HL-60 (cell line): Measurements from ENCODE around the gene KCNJ6.

Source experiments
- DNase-seq, 2 experiments: peaks; one replicate each; pipeline ENCODE4 v3.0.0-alpha.2; 2010 to 2020; ENCODE audit warnings: low read depth in 1 of 2, low spot score in 1 of 2
- H3K27ac ChIP-seq: fragments of 250-450 bp; sonication (Bioruptor Pico); replicated peaks from 2 replicates; pipeline ENCODE4 v1.5.1; 2020; ENCODE audit warnings: mild to moderate bottlenecking, moderate library complexity
- H3K27me3 ChIP-seq: fragments of 250-450 bp; sonication (Bioruptor Pico); 2 replicates; pipeline ENCODE4 v1.5.1; 2021; ENCODE audit warnings: mild to moderate bottlenecking, moderate library complexity; ENCODE audit not compliant: insufficient read depth, poor library complexity, severe bottlenecking
- H3K4me3 ChIP-seq: replicated peaks from 2 replicates; pipeline ENCODE4 v1.5.1; 2011; ENCODE audit warnings: mild to moderate bottlenecking, control low read depth, low read length; ENCODE audit not compliant: insufficient read depth
- CTCF ChIP-seq: IDR thresholded peaks from one replicate; pipeline ENCODE4 v1.5.1; 2011; ENCODE audit warnings: low read length, control low read depth, inconsistent platforms; ENCODE audit not compliant: insufficient read depth
- GABPA ChIP-seq: IDR thresholded peaks from 2 replicates; pipeline ENCODE4 v1.6.1; 2012; ENCODE audit warnings: low read depth
- POLR2AphosphoS5 ChIP-seq: IDR thresholded peaks from 2 replicates; pipeline ENCODE4 v1.6.1; 2012; ENCODE audit warnings: low read depth
- REST ChIP-seq: IDR thresholded peaks from 2 replicates; pipeline ENCODE4 v1.6.1; 2012; ENCODE audit warnings: low read depth; ENCODE audit not compliant: insufficient replicate concordance
- SPI1 ChIP-seq: IDR thresholded peaks from 2 replicates; pipeline ENCODE4 v1.6.1; 2012; ENCODE audit warnings: low read depth, mild to moderate bottlenecking, borderline replicate concordance

The KCNJ6 gene

DNA sequence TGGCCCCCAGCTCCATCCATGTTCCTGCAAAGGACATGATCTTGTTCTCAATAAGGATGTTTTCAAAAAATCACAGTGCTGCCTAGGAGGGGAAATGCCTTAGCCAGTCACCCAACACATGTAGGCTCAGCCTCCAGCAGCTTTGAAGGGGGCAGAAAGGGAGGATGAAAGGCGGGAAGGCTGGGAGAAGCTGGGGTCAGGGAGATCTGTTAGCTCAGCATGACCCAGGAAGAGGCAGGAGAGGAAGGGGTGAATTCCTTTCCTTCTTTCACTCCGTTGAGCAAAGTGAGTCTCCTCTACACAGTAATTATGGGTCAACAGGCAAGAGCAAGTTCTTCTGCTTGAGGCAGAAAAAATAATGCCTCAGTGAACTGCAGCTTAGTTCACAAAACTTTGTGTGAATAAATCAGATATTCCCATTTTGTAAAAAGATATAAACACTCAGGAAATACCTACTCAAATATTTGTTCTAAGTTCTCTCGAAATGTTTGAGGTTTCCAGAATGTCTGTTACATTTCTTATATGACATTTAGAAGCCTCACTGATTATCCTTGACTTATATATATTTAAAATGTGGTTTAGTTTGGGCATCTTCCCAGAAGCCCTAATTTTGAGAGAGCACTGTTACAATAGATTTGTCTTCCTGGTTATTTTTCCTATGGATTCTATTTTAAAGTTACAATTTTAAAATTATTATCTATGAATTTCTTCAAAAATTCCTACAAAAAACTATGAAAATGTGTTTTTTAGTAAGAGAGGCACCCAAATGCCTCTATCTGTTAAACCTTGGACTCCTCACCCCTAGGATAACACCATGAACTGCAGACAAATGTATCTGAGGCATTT lies 116.8 kb downstream of the KCNJ6 start:
- H3K4me3 ChIP-seq: no peak overlapping the region
- H3K27ac ChIP-seq: no peak overlapping the region
- DNase-seq: no peak
- no peaks in the 10 kb centered on the region for H3K27me3 ChIP-seq
- TF ChIP-seq REST (no peak), GABPA (no peak), CTCF (no peak), SPI1 (no peak), POLR2AphosphoS5 (no peak)

- Histone ChIP-seq H3K4me3 (no peak overlapping the region), H3K27ac (no peak overlapping the region), H3K27me3 (no peaks in the 10 kb centered on the region)
- no peak for TF ChIP-seq POLR2AphosphoS5
- no peak for TF ChIP-seq CTCF
- no peak for TF ChIP-seq REST
- no peak for TF ChIP-seq GABPA
- DNase-seq: no peak
Observed at GRCh38 chr21:37797403-37797802, 118.9 kb downstream of the KCNJ6 start.

- H3K27ac ChIP-seq: no peak overlapping the region
- H3K4me3 ChIP-seq: no peak overlapping the region
- H3K27me3 ChIP-seq: no peaks in the 10 kb centered on the region
- DNase-seq: no peak
- TF ChIP-seq REST (no peak), GABPA (no peak), CTCF (no peak), SPI1 (no peak), POLR2AphosphoS5 (no peak)
Observed at GRCh38 chr21:37796011-37796410, 120.2 kb downstream of the KCNJ6 start.
